Thymus (tissue), 11 donors: ENCODE measurements around the gene EIF4E1B. TPM values are rescaled to one million over a fixed set of nuclear protein-coding genes. Genes with fewer than 3 reads are reported as not detected.

Experiments
- DNase-seq, 9 donors: peaks; one replicate each; pipeline ENCODE4 v3.0.0-alpha.2; 2013; ENCODE audit warnings: low spot score in 9 of 9, low read depth in 6 of 9, missing footprints in 1 of 9
- H3K27ac ChIP-seq, 2 donors: one replicate each; pipeline ENCODE4 v1.5.1; 2013; ENCODE audit warnings: control low read depth in 1 of 2, low read depth in 1 of 2, low read length in 1 of 2, mild to moderate bottlenecking in 1 of 2, moderate library complexity in 1 of 2
- H3K27me3 ChIP-seq, 2 donors: one replicate each; pipeline ENCODE4 v1.5.1; 2013; ENCODE audit warnings: low read length in 1 of 2; ENCODE audit not compliant: control insufficient read depth in 2 of 2, insufficient read depth in 1 of 2
- H3K36me3 ChIP-seq, 2 donors: one replicate each; pipeline ENCODE4 v1.5.1; 2013; ENCODE audit warnings: low read length in 1 of 2, mild to moderate bottlenecking in 1 of 2, moderate library complexity in 1 of 2; ENCODE audit not compliant: control insufficient read depth in 2 of 2, insufficient read depth in 2 of 2
- H3K4me1 ChIP-seq, 2 donors: one replicate each; pipeline ENCODE4 v1.5.1; 2013; ENCODE audit warnings: low read length in 2 of 2; ENCODE audit not compliant: control insufficient read depth in 2 of 2, insufficient read depth in 2 of 2
- H3K4me3 ChIP-seq, 2 donors: one replicate each; pipeline ENCODE4 v1.5.1; 2013; ENCODE audit warnings: low read length in 2 of 2, control low read depth in 1 of 2, mild to moderate bottlenecking in 1 of 2
- H3K9me3 ChIP-seq, 2 donors: one replicate each; pipeline ENCODE4 v1.5.1; 2013; ENCODE audit warnings: low read length in 1 of 2, mild to moderate bottlenecking in 1 of 2; ENCODE audit not compliant: control insufficient read depth in 2 of 2, insufficient read depth in 1 of 2
- WGBS: extraction: QIAGEN DNeasy Blood & Tissue Kit; methylation state at CpG from one replicate; pipeline ENCODE4 v1.1.7; 2013; 5-methylcytosine and 5-hydroxymethylcytosine counted together
- polyA plus RNA-seq: library from polyadenylated mRNA; stranded (reverse); fragments of 200-250 nt; gene quantifications from one replicate; pipeline ENCODE4 v1.2.3, GENCODE V29; 2013
- total RNA-seq: library from RNA; stranded (reverse); fragments of 120-200 nt; gene quantifications from one replicate; pipeline ENCODE4 v1.2.4, GENCODE V29; 2013
- donor health status: healthy.

The EIF4E1B gene
- total and polyA plus RNA-seq, 2 donors, result 0.05 TPM

- H3K4me3 ChIP-seq, result no peak overlapping the region
- peaks cover 0 to 9% of the 10 kb centered on the region in 2 donors for H3K4me1 ChIP-seq
- no peak overlapping the region for H3K27ac ChIP-seq
- H3K36me3 ChIP-seq, result no peaks in the 10 kb centered on the region
- H3K9me3 ChIP-seq, result peaks cover 4 to 11% of the 10 kb centered on the region in 2 donors
- WGBS, result 63% methylated on average over 13 of the region's 13 CpGs
- H3K27me3 ChIP-seq, result peaks cover 47 to 87% of the 10 kb centered on the region in 2 donors
- no peak for DNase-seq
These were observed 8.8 kb upstream of the EIF4E1B start for GRCh38 chr5:176621661-176622079.

GRCh38 chr5:176624142-176624541, 6.3 kb upstream of the EIF4E1B start:
- peaks cover 4 to 7% of the 10 kb centered on the region in 2 donors for H3K9me3 ChIP-seq
- DNase-seq, result no peak
- H3K36me3 ChIP-seq, result no peaks in the 10 kb centered on the region
- H3K27ac ChIP-seq, result no peak overlapping the region
- H3K4me1 ChIP-seq, result peaks cover 0 to 6% of the 10 kb centered on the region in 2 donors
- peaks cover 40 to 87% of the 10 kb centered on the region in 2 donors for H3K27me3 ChIP-seq
- no peak overlapping the region for H3K4me3 ChIP-seq
- WGBS, result 85% methylated on average over 4 of the region's 4 CpGs

- no peak overlapping the region for H3K4me3 ChIP-seq
- no peaks in the 10 kb centered on the region for H3K36me3 ChIP-seq
- H3K27ac ChIP-seq, result no peak overlapping the region
- peaks cover 0 to 2% of the 10 kb centered on the region in 2 donors for H3K4me1 ChIP-seq
- peaks cover 40 to 87% of the 10 kb centered on the region in 2 donors for H3K27me3 ChIP-seq
- no peak for DNase-seq
- peaks cover 0 to 6% of the 10 kb centered on the region in 2 donors for H3K9me3 ChIP-seq
- 68% methylated on average over 9 of the region's 9 CpGs for WGBS
These were observed 5.5 kb upstream of the EIF4E1B start for GRCh38 chr5:176624938-176625337.

- WGBS, result 91% methylated on average over 2 of the region's 2 CpGs
- no peak for DNase-seq
- H3K27me3 ChIP-seq, result peaks cover 40 to 87% of the 10 kb centered on the region in 2 donors
- H3K36me3 ChIP-seq, result no peaks in the 10 kb centered on the region
- H3K27ac ChIP-seq, result no peak overlapping the region
- peaks cover 0 to 6% of the 10 kb centered on the region in 2 donors for H3K9me3 ChIP-seq
- peaks cover 0 to 1% of the 10 kb centered on the region in 2 donors for H3K4me1 ChIP-seq
- H3K4me3 ChIP-seq, result no peak overlapping the region
These were observed 5.0 kb upstream of the EIF4E1B start for GRCh38 chr5:176625512-176625911.

- H3K4me3 ChIP-seq, result no peak overlapping the region
- H3K36me3 ChIP-seq, result no peaks in the 10 kb centered on the region
- peaks cover 0 to 4% of the 10 kb centered on the region in 2 donors for H3K4me1 ChIP-seq
- DNase-seq, result no peak
- H3K9me3 ChIP-seq, result peaks cover 0 to 6% of the 10 kb centered on the region in 2 donors
- H3K27me3 ChIP-seq, result peaks cover 40 to 87% of the 10 kb centered on the region in 2 donors
- 55% methylated on average over 25 of the region's 25 CpGs for WGBS
- no peak overlapping the region for H3K27ac ChIP-seq
These were observed 4.3 kb upstream of the EIF4E1B start for GRCh38 chr5:176625966-176626875.

- H3K4me3 ChIP-seq, result no peak overlapping the region
- DNase-seq, result no peak
- no peaks in the 10 kb centered on the region for H3K36me3 ChIP-seq
- peaks cover 41 to 87% of the 10 kb centered on the region in 2 donors for H3K27me3 ChIP-seq
- peaks cover 0 to 6% of the 10 kb centered on the region in 2 donors for H3K9me3 ChIP-seq
- H3K27ac ChIP-seq, result no peak overlapping the region
- peaks cover 0 to 4% of the 10 kb centered on the region in 2 donors for H3K4me1 ChIP-seq
- WGBS, result 57% methylated on average over 7 of the region's 7 CpGs
These were observed 3.6 kb upstream of the EIF4E1B start for GRCh38 chr5:176626876-176627236.

GRCh38 chr5:176627582-176627981, 2.9 kb upstream of the EIF4E1B start:
- H3K27me3 ChIP-seq, result peaks cover 46 to 90% of the 10 kb centered on the region in 2 donors
- 93% methylated on average over 5 of the region's 5 CpGs for WGBS

GRCh38 chr5:176628406-176629228, 1.9 kb upstream of the EIF4E1B start:
- Histone ChIP-seq H3K36me3 (no peaks in the 10 kb centered on the region), H3K27ac (no peak overlapping the region), H3K4me3 (no peak overlapping the region), H3K4me1 (peaks cover 0 to 4% of the 10 kb centered on the region in 2 donors), H3K9me3 (peaks cover 0 to 6% of the 10 kb centered on the region in 2 donors), H3K27me3 (peaks cover 46 to 96% of the 10 kb centered on the region in 2 donors)
- WGBS, result 66% methylated on average over 13 of the region's 13 CpGs
- no peak for DNase-seq

More at GRCh38 chr5:176627582-176627981, 2.9 kb upstream of the EIF4E1B start:
- Histone ChIP-seq H3K27ac (no peak overlapping the region), H3K4me3 (no peak overlapping the region), H3K9me3 (peaks cover 0 to 6% of the 10 kb centered on the region in 2 donors), H3K4me1 (peaks cover 0 to 4% of the 10 kb centered on the region in 2 donors), H3K36me3 (no peaks in the 10 kb centered on the region)
- no peak for DNase-seq
